ENCODE measurements around the gene SRM. TPM values are rescaled to one million over a fixed set of nuclear protein-coding genes. Genes with fewer than 3 reads are reported as not detected.

Gene SRM
- total and polyA plus RNA-seq, 2 of the 4 experiments (the other 2 are of a cell fraction): 23.1 to 160 TPM

- Histone ChIP-seq H3K18ac (ENCODE audit: low read depth, low read length) (no peak overlapping the region), H3K9me1 (ENCODE audit: insufficient read depth, low read length) (peaks cover 8% of the 10 kb centered on the region; the same call in 1 of the 2 replicates), H3K23ac (ENCODE audit: low read depth, low read length) (peak overlapping the region; percentile 41), H3K27me3 (ENCODE audit: control insufficient read depth, insufficient read depth, low read length) (no peaks in the 10 kb centered on the region), H3K9ac (ENCODE audit: low read depth, low read length) (no peak overlapping the region), H2BK120ac (ENCODE audit: low read depth, low read length) (no peak overlapping the region), H2AFZ (replicated peaks; ENCODE audit: low read length, poor library complexity) (peak overlapping the region; percentile 40), H3K4ac (ENCODE audit: low read depth, low read length) (no peak overlapping the region), H3K27ac (ENCODE audit: insufficient read depth, low read length) (no peak overlapping the region), H4K8ac (ENCODE audit: low read depth in 2 of 2, low read length in 2 of 2) (0 out of 4 replicates have a peak overlapping the region, but pooled peaks of 1 of the 2 experiments have one; percentile 42), H2AK9ac (replicated peaks; ENCODE audit: low read depth, low read length, poor library complexity) (peak overlapping the region; percentile 33), H3K9me3 (ENCODE audit: control insufficient read depth, insufficient read depth, low read length) (no peaks in the 10 kb centered on the region), H3K4me1 (ENCODE audit: control insufficient read depth, insufficient read depth, low read length) (peaks cover 8% of the 10 kb centered on the region), H2BK20ac (ENCODE audit: low read depth, low read length) (no peak overlapping the region), H3K56ac (ENCODE audit: extremely low read depth, insufficient read depth, low read length) (no peak overlapping the region), H4K91ac (ENCODE audit: insufficient read depth, low read depth, low read length) (no peak overlapping the region), H3K4me3 (ENCODE audit: insufficient read depth, low read depth, low read length) (no peak overlapping the region), H3K14ac (replicated peaks; ENCODE audit: low read depth, low read length) (no peak overlapping the region), H2BK15ac (ENCODE audit: low read depth, low read length) (no peak overlapping the region), H2BK5ac (ENCODE audit: low read depth, low read length, poor library complexity, severe bottlenecking) (no peak overlapping the region), H2AK5ac (ENCODE audit: low read depth, low read length) (peak overlapping the region; percentile 22; the same call in 1 of the 2 replicates), H4K5ac (ENCODE audit: low read depth, low read length) (no peak overlapping the region), H3K79me1 (ENCODE audit: low read depth in 1 of 2, low read length in 2 of 2) (peaks cover 28 to 46% of the 10 kb centered on the region in 2 experiments), H3K4me2 (ENCODE audit: low read depth, low read length) (no peak overlapping the region), H3K36me3 (ENCODE audit: control insufficient read depth, insufficient read depth, low read length) (peaks cover 30% of the 10 kb centered on the region), H4K20me1 (ENCODE audit: insufficient read depth, low read length) (no peaks in the 10 kb centered on the region; the same call in 1 of the 2 replicates)
- in situ Hi-C loops (cut with MboI; ENCODE audit: low sequenced_read_pairs): no loop called here
- no TSS peak for BruUV-seq (replicated peaks)
- TF ChIP-seq RAD21 (IDR thresholded peaks at IDR 0.05; ENCODE audit: low read length) (no peak), POLR2A (IDR thresholded peaks at IDR 0.05; ENCODE audit: low read depth, low read length) (no peak), CHD1 (IDR thresholded peaks at IDR 0.05; ENCODE audit: low read depth, low read length) (no peak), NFE2L2 (IDR thresholded peaks at IDR 0.05; ENCODE audit: low read depth, low read length) (no peak), SMC3 (IDR thresholded peaks at IDR 0.05; ENCODE audit: low read depth, low read length) (no peak), RFX5 (IDR thresholded peaks at IDR 0.05; ENCODE audit: low read depth, low read length) (no peak), MAZ (IDR thresholded peaks at IDR 0.05; ENCODE audit: borderline replicate concordance, low read depth, low read length) (no peak), BHLHE40 (IDR thresholded peaks at IDR 0.05; ENCODE audit: low read depth, low read length) (no peak), MXI1 (IDR thresholded peaks at IDR 0.05; ENCODE audit: borderline replicate concordance, low read depth, low read length) (no peak), RCOR1 (IDR thresholded peaks at IDR 0.05; ENCODE audit: insufficient replicate concordance, low read length) (no peak), CTCF (conservative IDR thresholded peaks at IDR 0.05; ENCODE audit: low read depth, low read length) (no peak)
- ChIA-PET CTCF (interaction anchor here (1.7 kb wide), 1 partner anchor 24 kb away, joined by 9 read pairs; no protein-coding TSS in a partner anchor), POLR2A (ENCODE audit: unreplicated experiment) (no interaction called here)
- ATAC-seq (ENCODE audit: low read depth) (no peak), DNase-seq (no peak)
- intact Hi-C loops (cut with micrococcal nuclease): no loop called here
- dilution Hi-C loops (cut with HindIII; ENCODE audit: low sequenced_read_pairs, unreplicated experiment): no loop called here
- WGBS, 2 experiments (ENCODE audit: extremely low coverage in 2 of 2, insufficient read length in 1 of 2): no CpG with 5 or more reads among the region's 5 CpGs
These were observed 2.0 kb upstream of the SRM start for GRCh38 chr1:11061652-11062365.

Data from IMR-90 (cell line).